ENCODE results near the gene CISTR.
A peak's percentile ranks its signal among the peaks of the same experiment; 100 is the strongest.
"Not testable (repeated sequence)": the region's sequence is repeated elsewhere in the genome, so short reads cannot be mapped to it uniquely, and the experiment has no call there.

CISTR gene

GRCh38 chr12:53764615-53765014 is 12.8 kb upstream of the CISTR start:
- no peak overlapping the region for H3K4me3 ChIP-seq (ENCODE audit: low read depth, low read length)
- no peak for TF ChIP-seq CTCF (IDR thresholded peaks at IDR 0.05; ENCODE audit: borderline replicate concordance, insufficient read depth, low read depth, low read length)

DNA sequence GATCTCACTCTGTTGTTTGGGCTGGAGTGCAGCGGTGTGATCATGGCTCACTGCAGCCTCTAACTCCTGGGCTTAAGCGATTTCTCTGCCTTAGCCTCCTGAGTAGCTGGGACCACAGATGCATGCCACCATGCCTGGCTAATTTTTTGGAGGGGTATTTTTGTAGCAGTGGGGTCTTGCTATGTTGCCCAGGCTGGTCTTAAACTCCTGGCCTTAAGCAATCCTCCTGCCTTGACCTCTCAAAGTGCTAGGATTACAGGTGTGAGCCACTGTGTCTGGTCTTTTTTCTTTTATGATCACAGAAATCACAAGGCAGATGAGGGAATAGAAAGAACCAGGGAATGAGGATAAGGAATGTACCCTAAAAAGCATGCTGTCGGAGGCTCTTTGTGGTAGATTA is 11.0 kb upstream of the CISTR start:
- not testable (repeated sequence) for H3K4me3 ChIP-seq (ENCODE audit: low read depth, low read length)

- H3K4me3 ChIP-seq (ENCODE audit: low read depth, low read length) = no peak overlapping the region
- no peak for TF ChIP-seq CTCF (IDR thresholded peaks at IDR 0.05; ENCODE audit: borderline replicate concordance, insufficient read depth, low read depth, low read length)
Measured at GRCh38 chr12:53761306-53761705, 9.5 kb upstream of the CISTR start.

DNA sequence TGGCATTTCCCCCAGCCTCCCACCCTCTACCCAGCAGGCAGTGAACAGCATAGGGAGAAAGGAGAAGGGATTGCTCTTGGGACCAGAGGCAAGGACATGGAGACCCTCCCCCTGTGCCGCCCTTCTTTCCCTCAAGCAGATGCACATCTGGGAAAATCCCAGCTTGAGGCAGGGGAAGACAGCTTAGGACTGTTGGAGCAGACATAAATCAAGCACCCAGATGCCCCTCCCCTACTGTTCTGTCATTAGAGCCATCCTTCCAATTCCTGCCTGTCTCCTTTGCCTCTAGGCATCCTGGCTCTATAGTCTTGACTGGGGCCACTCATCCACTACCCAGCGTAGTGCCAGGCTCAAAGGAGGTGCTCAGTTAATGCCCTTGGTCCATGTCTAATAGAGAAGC is 7.5 kb upstream of the CISTR start:
- H3K4me3 ChIP-seq (ENCODE audit: low read depth, low read length) = no peak overlapping the region
- no peak for TF ChIP-seq CTCF (IDR thresholded peaks at IDR 0.05; ENCODE audit: borderline replicate concordance, insufficient read depth, low read depth, low read length)

GRCh38 chr12:53758730-53759103 is 6.9 kb upstream of the CISTR start:
- TF ChIP-seq CTCF (IDR thresholded peaks at IDR 0.05; ENCODE audit: borderline replicate concordance, insufficient read depth, low read depth, low read length) = no peak
- H3K4me3 ChIP-seq (ENCODE audit: low read depth, low read length) = no peak overlapping the region

DNA sequence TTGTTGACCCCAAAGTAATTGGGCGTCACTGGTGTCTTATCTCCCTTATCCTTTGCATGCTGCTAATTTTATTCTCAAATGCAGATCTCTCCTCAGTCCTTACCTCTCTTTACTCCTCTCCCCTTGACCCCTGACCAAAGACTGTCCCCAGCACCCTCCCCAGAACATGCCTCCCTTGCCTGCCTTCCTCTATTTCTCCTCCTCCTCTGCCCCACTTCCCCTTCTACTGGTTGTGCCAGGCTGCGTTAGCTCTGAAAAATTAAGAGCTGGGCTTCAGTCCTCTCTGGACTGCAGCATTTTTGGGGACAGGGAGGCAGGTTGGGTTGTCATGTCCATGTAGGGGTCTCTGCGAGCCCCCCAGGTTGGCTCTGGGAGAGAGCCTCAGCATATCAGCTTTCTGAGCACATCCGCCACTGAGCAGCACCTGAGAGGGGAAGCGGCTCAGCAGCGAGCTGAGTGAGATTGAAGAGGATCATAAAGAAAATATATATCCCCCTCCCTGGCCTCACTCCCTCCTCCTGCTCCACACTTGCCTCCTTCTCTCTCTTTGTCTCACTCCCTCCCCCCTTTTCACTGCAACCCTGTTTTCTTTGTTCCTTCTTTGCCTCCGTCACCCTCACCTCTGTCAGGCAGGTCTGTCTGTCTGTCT is 6.4 kb upstream of the CISTR start:
- H3K4me3 ChIP-seq (ENCODE audit: low read depth, low read length) = no peak overlapping the region
- no peak for TF ChIP-seq CTCF (IDR thresholded peaks at IDR 0.05; ENCODE audit: borderline replicate concordance, insufficient read depth, low read depth, low read length)

DNA sequence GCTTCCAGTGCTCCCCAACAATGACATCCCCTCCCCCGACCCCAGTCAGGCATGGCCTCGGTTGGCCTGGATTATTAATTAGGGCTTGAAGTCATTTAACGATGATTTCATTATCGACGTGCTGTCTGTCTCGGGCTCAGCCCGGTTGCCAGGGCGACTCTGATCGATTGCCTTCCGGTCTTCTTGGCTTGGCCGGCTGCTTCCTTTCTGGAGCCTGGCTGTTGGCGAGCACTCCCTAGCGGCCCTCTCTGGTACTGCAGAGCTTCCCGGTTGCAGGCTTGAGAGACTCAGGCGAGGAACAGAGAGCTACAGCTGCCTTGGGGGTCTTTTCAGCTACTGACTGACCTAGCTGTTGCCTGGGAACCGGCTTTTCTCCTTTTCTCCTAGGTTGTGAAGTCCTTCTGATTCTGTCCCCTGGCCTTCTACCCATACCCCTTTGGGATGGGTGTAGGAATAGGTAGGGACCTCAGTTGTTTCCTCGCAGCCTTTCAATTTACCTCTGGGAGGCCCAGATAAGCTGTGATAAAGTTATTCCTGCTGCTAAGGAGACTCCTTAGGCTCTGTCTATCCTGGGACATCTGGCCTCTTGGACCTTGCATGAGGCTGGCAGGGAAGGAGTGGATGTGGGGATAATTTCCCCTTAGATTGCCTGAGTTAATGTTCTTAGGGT is 5.5 kb upstream of the CISTR start:
- peak overlapping the region; percentile 38 for H3K4me3 ChIP-seq (ENCODE audit: low read depth, low read length)
- peak; percentile 97 for TF ChIP-seq CTCF (IDR thresholded peaks at IDR 0.05; ENCODE audit: borderline replicate concordance, insufficient read depth, low read depth, low read length)
